Measurements from ENCODE around the gene ZNF837. TPM values are rescaled to one million over a fixed set of nuclear protein-coding genes. Genes with fewer than 3 reads are reported as not detected.

The ZNF837 gene
- total RNA-seq, 1 experiment from 2014 or later: 1.6 TPM

GRCh38 chr19:58357481-58358145 is 23.2 kb downstream of the ZNF837 start:
- no peak overlapping the region for H3K4me3 ChIP-seq (ENCODE audit: low read depth in 2 of 2, low read length in 2 of 2)
- intact Hi-C loops (cut with micrococcal nuclease; ENCODE audit: unreplicated experiment): no loop called here
- POLR2A ChIA-PET: no interaction called here
- H3K9me3 ChIP-seq (ENCODE audit: control insufficient read depth, insufficient read depth, low read depth, low read length): no peaks in the 10 kb centered on the region
- ATAC-seq (no peak), DNase-seq (ENCODE audit: low read depth, low spot score) (no peak)
- H3K27ac ChIP-seq (ENCODE audit: low read length): no peak overlapping the region
- in situ Hi-C loops (cut with HindIII; ENCODE audit: low pct_unique_long_range_greater_than_20kb, low sequenced_read_pairs): no loop called here
- TF ChIP-seq TCF7L2 (IDR thresholded peaks at IDR 0.05; ENCODE audit: low read depth, low read length) (no peak), REST (IDR thresholded peaks at IDR 0.05; ENCODE audit: insufficient read depth in 1 of 2, low read depth in 2 of 2, low read length in 1 of 2) (no peak), SIN3A (IDR thresholded peaks at IDR 0.05; ENCODE audit: borderline replicate concordance, insufficient read depth, low read depth, low read length) (no peak), POLR2AphosphoS5 (IDR thresholded peaks at IDR 0.05; ENCODE audit: low read depth, low read length) (no peak)
- TF ChIP-seq, protein P1, sequence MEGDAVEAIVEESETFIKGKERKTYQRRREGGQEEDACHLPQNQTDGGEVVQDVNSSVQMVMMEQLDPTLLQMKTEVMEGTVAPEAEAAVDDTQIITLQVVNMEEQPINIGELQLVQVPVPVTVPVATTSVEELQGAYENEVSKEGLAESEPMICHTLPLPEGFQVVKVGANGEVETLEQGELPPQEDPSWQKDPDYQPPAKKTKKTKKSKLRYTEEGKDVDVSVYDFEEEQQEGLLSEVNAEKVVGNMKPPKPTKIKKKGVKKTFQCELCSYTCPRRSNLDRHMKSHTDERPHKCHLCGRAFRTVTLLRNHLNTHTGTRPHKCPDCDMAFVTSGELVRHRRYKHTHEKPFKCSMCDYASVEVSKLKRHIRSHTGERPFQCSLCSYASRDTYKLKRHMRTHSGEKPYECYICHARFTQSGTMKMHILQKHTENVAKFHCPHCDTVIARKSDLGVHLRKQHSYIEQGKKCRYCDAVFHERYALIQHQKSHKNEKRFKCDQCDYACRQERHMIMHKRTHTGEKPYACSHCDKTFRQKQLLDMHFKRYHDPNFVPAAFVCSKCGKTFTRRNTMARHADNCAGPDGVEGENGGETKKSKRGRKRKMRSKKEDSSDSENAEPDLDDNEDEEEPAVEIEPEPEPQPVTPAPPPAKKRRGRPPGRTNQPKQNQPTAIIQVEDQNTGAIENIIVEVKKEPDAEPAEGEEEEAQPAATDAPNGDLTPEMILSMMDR (IDR thresholded peaks at IDR 0.05): no peak
- H3K27me3 ChIP-seq (ENCODE audit: control insufficient read depth, insufficient read depth, low read length): no peaks in the 10 kb centered on the region
- peaks cover 6% of the 10 kb centered on the region; the same call in 1 of the 2 replicates for H3K4me1 ChIP-seq (ENCODE audit: control insufficient read depth, insufficient read depth, low read length)
- no TSS peak for BruUV-seq (replicated peaks)
- no peaks in the 10 kb centered on the region for H3K36me3 ChIP-seq (ENCODE audit: control insufficient read depth, insufficient read depth, low read length)
- CTCF ChIA-PET: no interaction called here

DNA sequence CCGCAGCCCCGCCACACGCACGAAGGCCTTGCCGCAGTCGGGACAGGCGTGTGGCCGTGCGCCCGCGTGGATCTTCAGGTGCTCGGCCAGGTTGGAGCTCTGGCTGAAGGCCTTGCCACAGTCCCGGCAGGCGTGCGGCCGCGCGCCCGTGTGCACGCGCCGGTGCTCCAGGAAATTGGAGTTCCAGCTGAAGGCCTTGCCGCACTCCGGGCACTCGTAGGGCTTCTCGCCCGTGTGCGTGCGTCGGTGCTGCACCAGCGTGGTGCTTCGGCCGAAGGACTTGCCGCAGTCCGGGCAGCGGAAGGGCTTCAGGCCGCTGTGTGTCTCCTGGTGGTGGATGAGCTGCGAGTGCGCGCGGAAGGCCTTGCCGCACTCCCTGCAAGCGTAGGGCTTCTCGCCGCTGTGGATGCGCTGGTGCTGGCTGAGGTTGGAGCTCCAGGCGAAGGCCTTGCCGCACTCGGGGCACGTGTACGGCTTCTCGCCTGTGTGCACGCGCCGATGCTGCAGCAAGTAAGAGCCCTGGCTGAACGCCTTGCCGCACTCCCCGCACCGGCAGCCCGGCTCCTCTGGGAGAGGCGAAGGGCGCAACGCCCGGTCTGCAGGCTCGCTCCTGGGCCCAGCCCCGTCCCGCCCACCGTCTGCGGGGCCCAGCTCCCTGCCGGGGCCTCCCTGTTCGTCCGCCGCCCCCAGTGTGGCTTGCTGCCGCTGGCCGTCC is 23.9 kb downstream of the ZNF837 start:
- intact Hi-C loops (cut with micrococcal nuclease; ENCODE audit: unreplicated experiment): no loop called here
- no peak overlapping the region for H3K27ac ChIP-seq (ENCODE audit: low read length)
- POLR2A ChIA-PET: no interaction called here
- CTCF ChIA-PET: no interaction called here
- DNase-seq (ENCODE audit: low read depth, low spot score) (no peak), ATAC-seq (no peak)
- no TSS peak for BruUV-seq (replicated peaks)
- H3K27me3 ChIP-seq (ENCODE audit: control insufficient read depth, insufficient read depth, low read length): no peaks in the 10 kb centered on the region
- no peaks in the 10 kb centered on the region for H3K36me3 ChIP-seq (ENCODE audit: control insufficient read depth, insufficient read depth, low read length)
- H3K4me3 ChIP-seq (ENCODE audit: low read depth in 2 of 2, low read length in 2 of 2): no peak overlapping the region
- in situ Hi-C loops (cut with HindIII; ENCODE audit: low pct_unique_long_range_greater_than_20kb, low sequenced_read_pairs): no loop called here
- H3K4me1 ChIP-seq (ENCODE audit: control insufficient read depth, insufficient read depth, low read length): peaks cover 6% of the 10 kb centered on the region; the same call in 1 of the 2 replicates
- H3K9me3 ChIP-seq (ENCODE audit: control insufficient read depth, insufficient read depth, low read depth, low read length): no peaks in the 10 kb centered on the region
- TF ChIP-seq TCF7L2 (IDR thresholded peaks at IDR 0.05; ENCODE audit: low read depth, low read length) (no peak), REST (IDR thresholded peaks at IDR 0.05; ENCODE audit: insufficient read depth in 1 of 2, low read depth in 2 of 2, low read length in 1 of 2) (no peak), SIN3A (IDR thresholded peaks at IDR 0.05; ENCODE audit: borderline replicate concordance, insufficient read depth, low read depth, low read length) (no peak), POLR2AphosphoS5 (IDR thresholded peaks at IDR 0.05; ENCODE audit: low read depth, low read length) (no peak)
- TF ChIP-seq, protein P1 (IDR thresholded peaks at IDR 0.05): no peak
